HG03565 (cell line): ENCODE results near the gene ZBTB2.
"Not testable (repeated sequence)": the region's sequence is repeated elsewhere in the genome, so short reads cannot be mapped to it uniquely, and the experiment has no call there.

Source experiments
- ATAC-seq: cut with Tn5 transposase; IDR thresholded peaks from one replicate; pipeline ENCODE4 v1.9.1; 2021; ENCODE audit warnings: mild to moderate bottlenecking, moderate library complexity; ENCODE audit not compliant: unreplicated experiment

Gene ZBTB2

DNA sequence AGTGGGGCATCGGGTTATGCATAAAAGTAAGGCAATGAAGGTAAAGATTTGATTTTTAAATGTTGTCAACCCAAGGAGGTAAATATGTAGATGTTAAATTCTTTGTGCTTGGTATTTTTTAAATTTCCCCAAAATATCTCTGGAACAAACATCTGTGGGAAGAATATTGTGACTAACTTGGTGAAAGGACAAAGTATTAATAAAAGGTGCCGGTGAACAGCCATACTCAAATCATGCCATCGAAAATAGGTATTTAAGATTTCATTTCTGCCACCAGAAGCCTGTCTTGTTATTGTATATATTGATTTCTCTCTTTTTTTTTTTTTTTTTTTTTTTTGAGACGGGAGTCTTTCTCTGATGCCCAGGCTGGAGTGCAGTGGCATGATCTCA is 12.6 kb upstream of the ZBTB2 start:
- no peak for ATAC-seq

DNA sequence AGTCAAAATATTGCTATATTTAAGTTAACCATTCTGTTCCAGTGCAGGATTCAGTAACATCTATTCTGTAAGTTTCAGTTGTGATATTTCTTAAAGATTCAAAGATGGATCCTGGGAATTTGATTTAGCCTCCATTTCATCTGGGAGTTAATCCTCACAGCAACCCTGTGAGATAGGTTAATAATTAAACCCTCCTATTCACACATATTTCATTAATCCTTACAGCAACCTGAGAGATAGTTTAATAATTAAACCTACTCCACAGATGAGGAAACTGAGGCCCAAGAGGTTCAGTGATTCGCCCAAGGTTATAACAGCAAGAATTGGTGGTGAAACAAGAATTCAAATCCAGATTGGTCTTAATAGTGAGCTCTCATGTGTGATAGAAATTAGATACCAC is 10.9 kb upstream of the ZBTB2 start:
- ATAC-seq, result no peak

GRCh38 chr6:151400473-151400872 is 9.1 kb upstream of the ZBTB2 start:
- no peak for ATAC-seq

GRCh38 chr6:151399679-151400078 is 8.3 kb upstream of the ZBTB2 start:
- ATAC-seq, result no peak

GRCh38 chr6:151393410-151393809 is 2.1 kb upstream of the ZBTB2 start:
- ATAC-seq, result no peak

- ATAC-seq, result no peak
These were observed 1.1 kb upstream of the ZBTB2 start for GRCh38 chr6:151392427-151392826.

- ATAC-seq, result no peak
These were observed 398 bp downstream of the ZBTB2 start for GRCh38 chr6:151390851-151391470.

- peak; percentile 75 for ATAC-seq
These were observed 996 bp downstream of the ZBTB2 start for GRCh38 chr6:151390276-151390850.

DNA sequence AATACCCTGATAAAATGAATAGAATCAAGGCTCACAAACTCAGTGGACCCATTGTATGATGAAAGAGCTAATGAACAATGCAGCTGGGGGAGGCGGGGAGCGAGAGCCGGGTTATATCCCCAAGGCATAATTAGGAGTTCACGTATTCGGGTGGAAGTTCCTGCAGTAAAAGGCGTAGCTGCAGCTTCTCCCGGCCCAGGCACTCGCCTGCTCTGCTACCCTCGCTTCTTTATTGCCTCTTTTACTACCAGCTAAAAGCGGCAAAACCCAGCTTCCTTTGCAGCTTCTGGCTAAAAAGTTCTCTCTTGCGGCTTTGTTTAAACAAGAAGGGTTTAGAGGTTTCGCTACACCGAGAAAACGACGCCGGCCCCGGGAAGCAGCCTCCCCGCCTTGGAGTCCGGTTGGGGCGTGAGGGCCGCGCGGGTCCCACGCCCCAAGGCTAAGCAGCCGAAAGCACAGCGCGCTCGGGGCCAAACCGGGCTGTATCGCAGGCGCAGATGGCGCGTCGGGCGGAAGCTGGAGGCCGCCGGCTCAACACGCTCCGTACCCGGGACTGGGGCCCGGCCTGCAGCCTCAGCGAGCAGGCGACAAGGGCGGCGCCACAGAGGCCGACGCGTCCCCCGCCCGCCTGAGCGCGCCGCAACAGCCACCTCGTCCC is 1.6 kb downstream of the ZBTB2 start:
- peak; percentile 52 for ATAC-seq

- no peak for ATAC-seq
These were observed 2.3 kb downstream of the ZBTB2 start for GRCh38 chr6:151388997-151389617.

GRCh38 chr6:151388236-151388635 is 3.1 kb downstream of the ZBTB2 start:
- no peak for ATAC-seq

GRCh38 chr6:151387175-151387970 is 4.0 kb downstream of the ZBTB2 start:
- ATAC-seq, result no peak

DNA sequence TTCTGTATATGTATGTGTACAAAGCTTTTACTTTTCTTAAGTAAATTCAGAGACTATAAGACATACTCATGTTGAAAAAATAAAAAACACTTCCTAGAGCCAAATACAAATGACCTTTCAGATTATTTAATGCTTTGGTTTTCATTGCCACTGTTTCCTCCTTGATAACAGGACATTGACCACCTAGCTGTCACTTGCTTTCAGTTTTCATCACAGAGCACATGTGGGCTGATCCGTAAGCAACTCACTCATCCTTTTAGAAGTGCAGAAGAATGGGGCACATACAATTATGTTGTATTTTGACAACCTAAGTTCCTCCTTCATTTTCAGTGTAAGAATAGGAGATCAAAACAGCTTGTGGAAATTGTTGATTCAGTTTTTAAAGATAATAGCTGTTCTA is 6.2 kb downstream of the ZBTB2 start:
- ATAC-seq, result no peak

DNA sequence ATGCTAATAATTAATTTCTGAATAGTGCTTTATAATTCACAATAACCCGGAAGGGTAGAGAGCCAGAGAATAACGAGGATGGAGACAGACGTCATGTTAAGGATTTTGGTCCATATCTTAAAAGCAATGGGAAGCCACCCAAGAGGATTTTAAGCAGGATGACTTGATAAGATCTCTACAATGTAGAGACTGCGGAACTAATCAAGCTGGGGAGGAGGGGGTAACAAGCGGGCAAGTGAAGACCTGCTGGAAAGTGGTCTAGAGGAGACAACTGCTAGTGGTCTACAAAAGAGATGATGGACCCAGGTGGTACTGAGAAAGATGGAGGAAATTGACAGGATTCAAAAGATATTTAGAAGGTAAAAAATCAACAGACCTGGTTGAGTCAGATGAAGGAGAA is 7.2 kb downstream of the ZBTB2 start:
- ATAC-seq, result no peak

DNA sequence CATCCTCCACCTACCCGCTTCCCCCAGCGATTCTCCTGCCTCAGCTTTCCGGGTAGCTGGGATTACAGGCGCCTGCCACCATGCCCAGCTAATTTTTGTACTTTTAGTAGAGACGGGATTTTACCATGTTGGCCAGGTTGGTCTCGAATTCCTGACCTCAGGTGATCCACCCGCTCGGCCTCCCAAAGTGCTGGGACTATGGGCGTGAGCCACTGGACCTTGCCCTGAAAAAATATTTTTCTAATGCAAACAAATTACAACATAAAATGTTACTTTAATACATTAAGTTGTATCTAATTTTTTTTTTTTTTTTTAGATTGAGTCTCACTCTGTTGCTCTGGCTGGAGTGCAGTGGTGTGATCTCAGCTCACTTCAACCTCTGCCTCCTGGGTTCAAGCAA is 8.7 kb downstream of the ZBTB2 start:
- ATAC-seq, result not testable (repeated sequence)

DNA sequence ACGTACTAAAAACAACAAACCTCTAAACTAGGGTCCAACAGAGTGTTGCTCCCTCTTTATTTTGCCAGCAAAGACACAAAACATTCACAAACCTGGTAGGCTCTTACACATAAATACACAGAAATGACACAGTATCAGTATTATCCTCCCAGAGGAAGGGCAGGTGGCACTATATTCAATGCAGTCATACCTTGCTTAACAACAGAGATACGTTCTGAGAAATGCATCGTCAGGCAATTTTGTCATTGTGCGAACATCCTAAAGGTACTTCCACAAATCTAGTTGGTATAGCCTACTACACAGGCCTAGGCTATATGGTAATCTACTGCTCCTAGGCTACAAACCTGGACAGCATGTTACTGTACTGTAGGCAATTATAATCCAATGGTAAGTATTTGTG is 9.6 kb downstream of the ZBTB2 start:
- no peak for ATAC-seq

DNA sequence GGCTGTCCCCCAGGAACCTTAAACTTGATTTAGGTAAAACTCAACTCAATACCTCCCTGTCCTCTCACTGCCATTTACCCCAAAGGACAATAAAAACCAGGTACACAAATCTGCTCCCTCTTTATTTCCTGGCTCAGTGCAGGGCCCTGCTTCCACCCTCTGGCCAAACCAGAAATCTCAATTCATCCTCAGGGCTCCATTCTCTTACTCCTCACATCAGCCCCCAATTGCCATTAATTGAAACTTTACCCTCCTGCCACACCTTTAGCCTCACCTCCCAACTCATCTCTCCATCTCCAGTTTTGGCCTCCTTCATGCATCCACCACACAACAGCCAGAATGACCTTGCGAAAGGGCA is 10.5 kb downstream of the ZBTB2 start:
- ATAC-seq, result no peak

GRCh38 chr6:151379933-151380847 is 11.2 kb downstream of the ZBTB2 start:
- peak; percentile 34 for ATAC-seq

- no peak for ATAC-seq
These were observed 14.3 kb downstream of the ZBTB2 start for GRCh38 chr6:151377095-151377494.

GRCh38 chr6:151376440-151376839 is 14.9 kb downstream of the ZBTB2 start:
- peak; percentile 36 for ATAC-seq
